Ramos (cell line): Measurements from ENCODE around the gene ATM.
"Not testable (repeated sequence)": the region's sequence is repeated elsewhere in the genome, so short reads cannot be mapped to it uniquely, and the experiment has no call there.

Experiments
- in situ Hi-C: fragments of 300-500 bp; cut with MboI; formaldehyde crosslinking; loops from one replicate; pipeline ENCODE4 v1.14.3; 2022; ENCODE audit warnings: low sequenced_read_pairs; ENCODE audit not compliant: unreplicated experiment

The ATM gene

GRCh38 chr11:108346451-108346850, 123.6 kb downstream of the ATM start:
- in situ Hi-C loops = no loop called here

GRCh38 chr11:108351468-108351867, 128.6 kb downstream of the ATM start:
- in situ Hi-C loops = no loop called here

- in situ Hi-C loops = no loop called here
Measured at GRCh38 chr11:108364159-108364558, 141.3 kb downstream of the ATM start.

GRCh38 chr11:108368134-108368533, 145.3 kb downstream of the ATM start:
- in situ Hi-C loops = no loop called here

GRCh38 chr11:108369064-108369463, 146.2 kb downstream of the ATM start:
- in situ Hi-C loops = no loop called here

- in situ Hi-C loops = no loop called here
Measured at GRCh38 chr11:108370315-108370714, 147.4 kb downstream of the ATM start.

GRCh38 chr11:108370990-108371389, 148.1 kb downstream of the ATM start:
- in situ Hi-C loops = no loop called here

GRCh38 chr11:108373505-108373904, 150.6 kb downstream of the ATM start:
- in situ Hi-C loops = not testable (repeated sequence)

- in situ Hi-C loops = no loop called here
Measured at GRCh38 chr11:108388576-108388975, 165.7 kb downstream of the ATM start.

- in situ Hi-C loops = no loop called here
Measured at GRCh38 chr11:108392353-108392752, 169.5 kb downstream of the ATM start.

- in situ Hi-C loops = no loop called here
Measured at GRCh38 chr11:108393046-108393445, 170.2 kb downstream of the ATM start.

- in situ Hi-C loops = no loop called here
Measured at GRCh38 chr11:108394744-108395284, 171.9 kb downstream of the ATM start.

- in situ Hi-C loops = not testable (repeated sequence)
Measured at GRCh38 chr11:108396672-108397071, 173.8 kb downstream of the ATM start.

- in situ Hi-C loops = no loop called here
Measured at GRCh38 chr11:108398439-108398838, 175.6 kb downstream of the ATM start.

GRCh38 chr11:108402241-108402640, 179.4 kb downstream of the ATM start:
- in situ Hi-C loops = no loop called here

GRCh38 chr11:108403052-108403451, 180.2 kb downstream of the ATM start:
- in situ Hi-C loops = no loop called here

GRCh38 chr11:108405706-108406105, 182.8 kb downstream of the ATM start:
- in situ Hi-C loops = no loop called here

GRCh38 chr11:108414958-108415357, 192.1 kb downstream of the ATM start:
- in situ Hi-C loops = no loop called here

GRCh38 chr11:108417551-108417950, 194.7 kb downstream of the ATM start:
- in situ Hi-C loops = not testable (repeated sequence)
